GM18505 (cell line): ENCODE data around the gene TUBB8.

Experiments
- ATAC-seq: cut with Tn5 transposase; IDR thresholded peaks from one replicate; pipeline ENCODE4 v1.9.1; 2021; ENCODE audit not compliant: unreplicated experiment
- POLR2A ChIP-seq: IDR thresholded peaks from 4 replicates; pipeline ENCODE4 v1.6.1; 2011; ENCODE audit warnings: borderline replicate concordance; ENCODE audit not compliant: insufficient read depth, insufficient read length; ENCODE audit errors: extremely low read depth

The TUBB8 gene

DNA sequence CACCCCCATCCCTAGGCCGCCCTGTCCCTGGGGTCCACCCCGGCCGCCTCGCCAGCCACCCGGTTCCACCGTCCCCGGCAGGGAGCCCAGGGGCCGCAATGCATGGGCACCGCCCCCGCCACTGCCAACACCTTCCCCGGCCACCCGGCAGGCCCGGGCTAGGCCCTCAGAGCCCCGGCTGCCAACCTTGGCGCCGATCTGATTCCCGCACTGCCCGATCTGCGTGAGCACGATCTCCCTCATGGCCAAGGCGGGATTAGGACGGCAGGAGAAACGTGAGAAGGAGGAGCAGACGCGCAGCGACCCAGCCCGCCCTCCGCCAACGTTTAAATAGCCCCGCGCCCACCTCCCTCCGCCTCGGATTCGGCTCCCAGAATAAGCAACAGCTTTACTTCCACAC is at the start of gene TUBB8:
TUBB8 (minus strand) TSS at position 301 of the 400 bp plus-strand sequence; CDS start at position 243, 58 bp downstream.
- ATAC-seq: no peak
- TF ChIP-seq POLR2A: no peak

DNA sequence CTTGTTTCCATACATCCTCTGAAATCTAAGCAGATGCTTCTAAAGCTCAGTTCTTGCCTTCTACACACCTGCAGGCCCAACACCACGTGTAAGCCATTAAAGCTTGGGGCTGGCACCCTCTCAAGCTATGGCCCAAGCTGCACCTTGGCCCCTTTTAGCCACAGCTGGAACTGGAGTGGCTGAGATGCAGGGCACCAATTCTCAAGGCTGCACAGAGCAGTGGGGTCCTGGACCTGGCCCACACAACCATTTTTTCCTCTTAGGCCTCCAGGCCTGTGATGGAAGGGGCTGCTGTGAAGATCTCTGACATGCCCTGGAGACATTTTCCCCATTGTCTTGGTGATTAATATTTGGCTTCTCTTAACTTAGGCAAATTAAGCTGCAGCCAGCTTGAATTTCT is 47.4 kb upstream of the TUBB8 start:
- TF ChIP-seq POLR2A: no peak
- ATAC-seq: no peak

GRCh38 chr10:95356-96115 is 46.4 kb upstream of the TUBB8 start:
- no peak for TF ChIP-seq POLR2A
- ATAC-seq: no peak

- ATAC-seq: no peak
- TF ChIP-seq POLR2A: no peak
These were observed 45.5 kb upstream of the TUBB8 start for GRCh38 chr10:94613-95012.

- TF ChIP-seq POLR2A: no peak
- ATAC-seq: no peak
These were observed 43.8 kb upstream of the TUBB8 start for GRCh38 chr10:92846-93245.

DNA sequence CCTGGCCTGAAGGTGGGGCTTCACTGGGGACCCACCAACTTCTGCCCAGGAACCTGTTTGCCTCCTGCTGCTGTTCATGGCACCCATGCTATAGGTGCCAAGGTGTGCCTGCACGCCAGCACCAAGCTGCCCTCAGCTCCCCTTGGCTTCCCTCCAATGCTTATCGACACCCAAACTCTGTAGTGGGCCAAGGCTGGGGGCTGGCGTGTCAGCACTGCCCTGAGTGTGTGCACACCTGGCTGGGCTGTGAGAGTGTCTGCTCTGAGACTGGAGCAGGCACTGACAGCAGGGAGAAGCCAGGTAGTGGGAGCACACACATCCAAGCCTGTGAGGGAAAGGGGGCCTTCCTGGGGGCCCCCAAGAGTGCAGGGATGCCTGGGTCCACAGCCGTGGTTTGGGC is 43.1 kb upstream of the TUBB8 start:
- TF ChIP-seq POLR2A: no peak
- ATAC-seq: no peak

DNA sequence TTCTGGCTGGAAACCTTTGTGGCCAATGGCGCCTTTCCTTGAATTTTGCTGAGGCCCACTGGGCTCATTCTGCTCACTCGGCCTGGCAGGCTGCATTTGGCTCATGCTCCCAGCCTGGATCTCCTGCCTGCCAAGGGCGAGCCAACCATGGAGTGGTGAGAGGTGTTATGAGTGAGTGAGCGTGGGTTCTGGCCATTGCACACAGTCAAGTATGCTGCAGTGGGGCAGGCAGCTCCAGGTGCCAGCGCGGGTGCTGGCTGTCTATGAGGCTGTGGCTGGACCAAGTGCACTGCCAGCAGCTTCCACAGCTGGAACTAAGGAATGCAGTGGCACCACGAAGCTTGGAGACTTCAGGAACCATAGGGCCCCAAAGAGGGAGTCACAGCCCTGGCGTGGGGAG is 42.2 kb upstream of the TUBB8 start:
- no peak for TF ChIP-seq POLR2A
- ATAC-seq: no peak

GRCh38 chr10:90161-90560 is 41.1 kb upstream of the TUBB8 start:
- ATAC-seq: no peak
- no peak for TF ChIP-seq POLR2A

GRCh38 chr10:89248-89647 is 40.2 kb upstream of the TUBB8 start:
- TF ChIP-seq POLR2A: no peak
- no peak for ATAC-seq

DNA sequence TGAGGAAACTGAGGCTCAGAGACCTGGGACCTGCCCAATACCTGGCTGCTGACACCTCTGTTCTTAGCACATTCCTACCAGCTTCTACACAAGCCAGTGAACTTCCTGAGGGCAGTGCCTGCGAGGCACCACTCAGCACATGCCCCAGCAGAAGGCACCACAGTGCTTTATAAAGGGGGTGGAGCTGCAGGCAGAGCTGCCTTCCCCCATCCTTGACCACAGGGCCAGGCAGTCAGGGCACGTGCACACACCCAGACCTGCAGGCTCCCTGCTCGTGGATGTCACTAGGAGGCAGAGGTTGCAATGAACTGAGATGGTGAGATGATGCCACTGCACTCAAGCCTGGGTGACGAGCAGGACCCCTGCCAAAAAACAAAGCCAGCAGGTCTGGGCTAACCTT is 39.2 kb upstream of the TUBB8 start:
- no peak for TF ChIP-seq POLR2A
- no peak for ATAC-seq

DNA sequence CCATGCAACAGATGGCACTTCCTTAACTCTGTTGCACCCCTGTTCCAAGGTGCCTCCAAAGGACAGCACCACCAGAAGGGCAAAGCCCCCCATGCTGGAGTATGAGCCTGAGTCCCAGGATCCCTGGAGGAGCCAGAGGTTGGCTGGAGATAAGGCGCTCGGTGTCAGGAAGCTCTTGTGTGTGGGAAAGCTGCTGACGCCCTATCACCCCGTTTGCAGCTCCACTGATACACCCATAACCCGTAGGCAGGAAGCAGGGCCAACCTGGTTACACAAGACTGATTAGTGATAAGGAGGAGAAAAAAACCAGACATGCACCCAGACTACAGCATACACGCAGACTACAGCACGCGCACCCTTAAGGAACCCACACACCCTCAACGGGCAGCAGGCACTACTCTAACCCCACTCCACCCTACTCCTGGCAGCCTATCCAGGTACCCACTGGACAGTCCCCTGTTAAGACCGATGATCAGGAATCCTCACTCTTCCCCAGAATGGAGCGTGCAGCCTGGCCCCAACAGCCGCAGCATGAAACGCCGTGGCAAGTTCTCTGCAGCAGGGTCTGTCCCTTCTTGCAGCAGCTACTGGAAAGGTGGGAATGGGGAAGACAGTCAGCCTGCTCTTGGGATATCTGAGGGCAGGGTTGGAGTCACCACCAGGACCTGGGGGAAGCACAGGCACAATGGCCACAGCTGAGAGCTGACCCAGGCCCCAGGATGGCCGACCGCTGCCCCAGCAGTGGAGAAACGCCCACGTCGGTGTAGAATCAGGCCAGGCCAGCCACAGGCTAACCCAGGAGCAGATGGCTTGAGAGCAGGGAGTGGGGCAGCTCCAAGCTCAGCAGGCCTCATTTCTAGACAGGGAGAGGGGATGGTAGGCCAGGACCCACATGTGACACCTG is 38.3 kb upstream of the TUBB8 start:
- TF ChIP-seq POLR2A: no peak

GRCh38 chr10:86031-86430 is 36.9 kb upstream of the TUBB8 start:
- ATAC-seq: no peak
- TF ChIP-seq POLR2A: no peak

More for the DNA sequence above, 38.3 kb upstream of the TUBB8 start:
- no peak for ATAC-seq

DNA sequence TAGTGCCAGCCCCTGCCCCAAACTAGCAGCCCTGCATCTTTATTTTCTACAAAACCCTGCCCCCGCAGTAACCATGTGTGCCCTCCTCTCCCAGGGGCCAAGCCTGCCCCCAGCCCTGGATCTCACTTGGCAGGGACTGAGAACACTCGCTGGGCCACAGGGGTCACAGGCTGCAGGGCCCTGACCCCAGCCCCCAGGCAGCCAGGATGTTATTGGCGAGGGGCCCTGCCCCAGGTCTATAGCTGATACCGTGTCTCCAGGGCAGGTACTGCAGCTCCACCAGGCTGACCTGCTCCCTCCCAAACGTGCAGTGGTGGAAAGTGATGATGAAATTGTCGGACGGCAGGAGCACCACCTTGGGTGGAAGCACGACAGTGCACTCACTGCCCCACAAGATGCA is 35.9 kb upstream of the TUBB8 start:
- no peak for ATAC-seq
- TF ChIP-seq POLR2A: no peak
